H1 (cell line): Measurements from ENCODE around the gene MRPL52.

Source experiments
- CHD2 ChIP-seq: IDR thresholded peaks from 2 replicates; pipeline ENCODE4 v1.6.1; 2012; ENCODE audit warnings: low read length, improper control_type of control experiment
- JUN ChIP-seq: IDR thresholded peaks from 2 replicates; pipeline ENCODE4 v1.6.1; 2011; ENCODE audit warnings: low read depth, mild to moderate bottlenecking, improper control_type of control experiment, low read length
- TAF1 ChIP-seq: IDR thresholded peaks from 2 replicates; pipeline ENCODE4 v1.6.1; 2011; ENCODE audit warnings: mild to moderate bottlenecking, low read depth, low read length
- YY1 ChIP-seq: IDR thresholded peaks from 2 replicates; pipeline ENCODE4 v1.6.1; 2011; ENCODE audit warnings: low read depth, mild to moderate bottlenecking, low read length
- ZNF274 ChIP-seq: IDR thresholded peaks from 2 replicates; pipeline ENCODE4 v1.7.0; 2012; ENCODE audit warnings: low read length, borderline replicate concordance; ENCODE audit errors: extremely low read depth
- TF ChIP-seq, protein P1 (sequence below), 3 experiments: IDR thresholded peaks; 1 replicate in 2 of 3; 2 replicates in 1 of 3; pipeline versions ENCODE4 v1.5.1 to v1.6.1; 2011; ENCODE audit warnings: low read length in 3 of 3, mild to moderate bottlenecking in 3 of 3, inconsistent platforms in 2 of 3, low read depth in 1 of 3, moderate library complexity in 1 of 3; ENCODE audit not compliant: insufficient read depth in 1 of 3; ENCODE audit errors: control extremely low read depth in 1 of 3

DNA sequence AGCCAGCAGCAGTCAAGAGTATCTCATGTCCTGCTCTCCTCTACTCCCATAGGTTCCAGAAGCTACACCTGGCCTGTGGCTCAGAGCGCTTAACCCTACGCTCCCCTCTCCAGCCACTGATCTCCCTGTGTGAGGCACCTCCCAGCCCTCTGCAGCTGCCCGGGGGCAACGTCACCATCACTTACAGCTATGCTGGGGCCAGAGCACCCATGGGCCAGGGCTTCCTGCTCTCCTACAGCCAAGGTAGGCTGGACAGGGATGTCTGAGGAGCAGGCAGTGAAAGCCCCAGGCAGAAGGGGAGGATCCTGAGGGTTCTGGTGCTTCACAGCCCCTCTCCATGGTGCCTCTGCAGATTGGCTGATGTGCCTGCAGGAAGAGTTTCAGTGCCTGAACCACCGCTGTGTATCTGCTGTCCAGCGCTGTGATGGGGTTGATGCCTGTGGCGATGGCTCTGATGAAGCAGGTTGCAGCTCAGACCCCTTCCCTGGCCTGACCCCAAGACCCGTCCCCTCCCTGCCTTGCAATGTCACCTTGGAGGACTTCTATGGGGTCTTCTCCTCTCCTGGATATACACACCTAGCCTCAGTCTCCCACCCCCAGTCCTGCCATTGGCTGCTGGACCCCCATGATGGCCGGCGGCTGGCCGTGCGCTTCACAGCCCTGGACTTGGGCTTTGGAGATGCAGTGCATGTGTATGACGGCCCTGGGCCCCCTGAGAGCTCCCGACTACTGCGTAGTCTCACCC is 45.5 kb downstream of the MRPL52 start:
- TF ChIP-seq, protein P1, sequence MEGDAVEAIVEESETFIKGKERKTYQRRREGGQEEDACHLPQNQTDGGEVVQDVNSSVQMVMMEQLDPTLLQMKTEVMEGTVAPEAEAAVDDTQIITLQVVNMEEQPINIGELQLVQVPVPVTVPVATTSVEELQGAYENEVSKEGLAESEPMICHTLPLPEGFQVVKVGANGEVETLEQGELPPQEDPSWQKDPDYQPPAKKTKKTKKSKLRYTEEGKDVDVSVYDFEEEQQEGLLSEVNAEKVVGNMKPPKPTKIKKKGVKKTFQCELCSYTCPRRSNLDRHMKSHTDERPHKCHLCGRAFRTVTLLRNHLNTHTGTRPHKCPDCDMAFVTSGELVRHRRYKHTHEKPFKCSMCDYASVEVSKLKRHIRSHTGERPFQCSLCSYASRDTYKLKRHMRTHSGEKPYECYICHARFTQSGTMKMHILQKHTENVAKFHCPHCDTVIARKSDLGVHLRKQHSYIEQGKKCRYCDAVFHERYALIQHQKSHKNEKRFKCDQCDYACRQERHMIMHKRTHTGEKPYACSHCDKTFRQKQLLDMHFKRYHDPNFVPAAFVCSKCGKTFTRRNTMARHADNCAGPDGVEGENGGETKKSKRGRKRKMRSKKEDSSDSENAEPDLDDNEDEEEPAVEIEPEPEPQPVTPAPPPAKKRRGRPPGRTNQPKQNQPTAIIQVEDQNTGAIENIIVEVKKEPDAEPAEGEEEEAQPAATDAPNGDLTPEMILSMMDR (IDR thresholded peaks at IDR 0.05; ENCODE audit: control extremely low read depth in 1 of 3, insufficient read depth in 1 of 3, low read depth in 1 of 3, low read length in 3 of 3), result no peak
- no peak for TF ChIP-seq CHD2
- TF ChIP-seq TAF1, result no peak
- TF ChIP-seq YY1, result no peak
- no peak for TF ChIP-seq ZNF274
- TF ChIP-seq JUN, result no peak
